HG02852 (cell line): ENCODE measurements around the gene PSRC1.
"Not testable (repeated sequence)": the region's sequence is repeated elsewhere in the genome, so short reads cannot be mapped to it uniquely, and the experiment has no call there.

Source experiments
- ATAC-seq: cut with Tn5 transposase; IDR thresholded peaks from one replicate; pipeline ENCODE4 v1.9.1; 2021; ENCODE audit warnings: mild to moderate bottlenecking, moderate library complexity; ENCODE audit not compliant: unreplicated experiment

Gene PSRC1

GRCh38 chr1:109282952-109283747 lies at the start of gene PSRC1:
PSRC1 (minus strand) TSS chr1:109283145.
- ATAC-seq, result peak; percentile 98

GRCh38 chr1:109331113-109331512 lies 48.2 kb upstream of the PSRC1 start:
- ATAC-seq, result no peak

- ATAC-seq, result no peak
Observed at GRCh38 chr1:109327285-109327684, 44.3 kb upstream of the PSRC1 start.

- ATAC-seq, result no peak
Observed at GRCh38 chr1:109322974-109323373, 40.0 kb upstream of the PSRC1 start.

- ATAC-seq, result no peak
Observed at GRCh38 chr1:109319114-109319513, 36.2 kb upstream of the PSRC1 start.

- no peak for ATAC-seq
Observed at GRCh38 chr1:109316506-109316905, 33.6 kb upstream of the PSRC1 start.

GRCh38 chr1:109315288-109315687 lies 32.3 kb upstream of the PSRC1 start:
- ATAC-seq, result no peak

- ATAC-seq, result no peak
Observed at GRCh38 chr1:109314795-109315194, 31.9 kb upstream of the PSRC1 start.

GRCh38 chr1:109312978-109313775 lies 30.2 kb upstream of the PSRC1 start:
- no peak for ATAC-seq

GRCh38 chr1:109312246-109312645 lies 29.3 kb upstream of the PSRC1 start:
- ATAC-seq, result no peak

- no peak for ATAC-seq
Observed at GRCh38 chr1:109309347-109309746, 26.4 kb upstream of the PSRC1 start.

- no peak for ATAC-seq
Observed at GRCh38 chr1:109307274-109308021, 24.5 kb upstream of the PSRC1 start.

- no peak for ATAC-seq
Observed at GRCh38 chr1:109306832-109307273, 23.9 kb upstream of the PSRC1 start, which contains the start of gene MYBPHL. MYBPHL (minus strand) TSS chr1:109307011; CDS start chr1:109306991, 20 bp downstream.

GRCh38 chr1:109305991-109306390 lies 23.0 kb upstream of the PSRC1 start:
- ATAC-seq, result not testable (repeated sequence)

- no peak for ATAC-seq
Observed at GRCh38 chr1:109304226-109304920, 21.4 kb upstream of the PSRC1 start.

- ATAC-seq, result no peak
Observed at GRCh38 chr1:109301874-109302273, 18.9 kb upstream of the PSRC1 start.

GRCh38 chr1:109300650-109301151 lies 17.8 kb upstream of the PSRC1 start:
- ATAC-seq, result no peak

GRCh38 chr1:109299558-109300343 lies 16.8 kb upstream of the PSRC1 start:
- ATAC-seq, result no peak
